Placental epithelial cell (primary cell): ENCODE measurements around the gene CYTH4. TPM values are rescaled to one million over a fixed set of nuclear protein-coding genes. Genes with fewer than 3 reads are reported as not detected.

Experiments
- total RNA-seq: library from RNA; depleted of rRNA; stranded (reverse); fragments of >200 nt; gene quantifications from 2 replicates; pipeline ENCODE4 v1.2.3, GENCODE V29; 2012

CYTH4 gene, protein sequence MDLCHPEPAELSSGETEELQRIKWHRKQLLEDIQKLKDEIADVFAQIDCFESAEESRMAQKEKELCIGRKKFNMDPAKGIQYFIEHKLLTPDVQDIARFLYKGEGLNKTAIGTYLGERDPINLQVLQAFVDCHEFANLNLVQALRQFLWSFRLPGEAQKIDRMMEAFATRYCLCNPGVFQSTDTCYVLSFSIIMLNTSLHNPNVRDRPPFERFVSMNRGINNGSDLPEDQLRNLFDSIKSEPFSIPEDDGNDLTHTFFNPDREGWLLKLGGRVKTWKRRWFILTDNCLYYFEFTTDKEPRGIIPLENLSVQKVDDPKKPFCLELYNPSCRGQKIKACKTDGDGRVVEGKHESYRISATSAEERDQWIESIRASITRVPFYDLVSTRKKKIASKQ
- not detected in 2 replicates for total RNA-seq

DNA sequence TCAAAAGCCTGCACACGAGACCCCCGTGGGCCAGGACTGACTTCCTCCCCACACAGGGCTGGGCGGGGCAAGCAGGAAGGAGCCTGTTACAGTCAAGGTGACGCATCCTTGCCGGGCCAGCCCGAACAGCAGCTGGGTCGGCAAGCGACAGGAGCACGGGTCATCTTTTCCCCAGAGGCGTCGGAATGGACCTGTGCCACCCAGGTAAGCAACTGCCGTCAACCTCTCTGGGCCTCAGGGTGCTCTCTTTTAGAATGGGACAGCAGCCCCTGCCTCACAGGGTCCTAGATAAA lies at the start of gene CYTH4:
TSS of gene CYTH4 (plus strand) at position 124 of the 293 bp plus-strand sequence. CDS start at position 186, 62 bp downstream.

DNA sequence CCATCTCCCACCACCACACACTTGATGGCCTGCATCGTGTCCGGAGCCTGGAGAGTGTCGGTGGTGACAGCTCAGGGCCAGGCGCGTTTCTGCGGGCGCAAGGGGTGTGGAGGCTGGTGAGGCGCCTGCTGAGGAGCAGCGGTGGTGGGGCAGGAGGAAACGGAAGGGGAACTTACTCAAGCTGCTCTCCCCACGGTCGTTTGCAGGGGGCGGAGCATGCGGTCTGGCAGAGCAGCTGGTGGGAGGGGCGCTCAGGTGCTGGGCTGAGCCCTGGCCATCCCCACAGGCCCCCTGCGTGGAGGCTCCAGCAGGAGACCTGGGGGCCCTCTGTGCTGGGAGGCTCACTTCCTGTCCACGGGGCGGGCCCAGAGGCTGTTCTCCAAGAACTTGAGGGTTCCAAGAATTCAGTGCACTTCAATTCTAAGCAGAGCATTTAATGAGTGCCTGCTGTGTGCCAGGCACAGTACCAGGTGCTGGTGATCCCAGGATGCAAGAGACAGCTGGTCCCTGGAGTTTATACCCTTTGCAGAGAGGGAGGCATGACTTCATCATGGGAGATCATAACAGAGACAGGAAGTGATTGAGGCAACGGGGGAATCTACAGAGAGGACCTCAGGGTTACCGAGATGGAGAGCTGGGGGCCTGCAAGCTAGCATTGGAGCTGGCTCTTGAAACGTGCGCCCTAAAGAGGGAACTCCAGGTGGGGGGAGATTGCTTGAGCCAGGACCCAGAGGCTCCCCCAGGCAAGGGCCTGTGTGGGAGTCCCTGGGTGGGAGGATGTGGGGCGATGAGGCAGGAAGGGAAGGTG lies 38.0 kb upstream of the CYTH4 start, which contains the start of gene RAC2:
TSS of gene RAC2 (minus strand) at position 156 of the 808 bp plus-strand sequence. CDS start at position 35, 121 bp downstream.

Other genes starting within 250 kb of the CYTH4 start
- gene KCTD17, start 230.8 kb upstream of the CYTH4 start, total RNA-seq = 19.6 and 29.9 TPM in 2 replicates
- under 0.01 and 0.11 TPM in 2 replicates for gene TMPRSS6, start 172.8 kb upstream of the CYTH4 start, total RNA-seq
- 1.7 and 2.4 TPM in 2 replicates for gene IL2RB, start 132.6 kb upstream of the CYTH4 start, total RNA-seq
- 86.4 and 128 TPM in 2 replicates for gene C1QTNF6, start 94.3 kb upstream of the CYTH4 start, total RNA-seq
- not detected in 2 replicates for gene SSTR3, start 70.0 kb upstream of the CYTH4 start, total RNA-seq
- 11.0 and 22.4 TPM in 2 replicates for gene RAC2, start 38.2 kb upstream of the CYTH4 start, total RNA-seq
- not detected in 2 replicates for gene ELFN2, start 145.0 kb downstream of the CYTH4 start, total RNA-seq
- gene MFNG, start 203.9 kb downstream of the CYTH4 start, total RNA-seq = not detected in 2 replicates
- 16.5 TPM in 2 replicates for gene CARD10, start 236.9 kb downstream of the CYTH4 start, total RNA-seq